SK-N-SH treated with all-trans-retinoic acid at 6 μM for 48 hours (cell line): ENCODE results near the gene XRCC4.

Source experiments
- ARNTL ChIP-seq: fragments of 450-650 bp; formaldehyde crosslinking; IDR thresholded peaks from 2 replicates; pipeline ENCODE4 v1.5.0; 2020; ENCODE audit warnings: low read depth, mild to moderate bottlenecking, moderate library complexity, borderline replicate concordance
- RARB ChIP-seq: fragments of 250-450 bp; sonication (Bioruptor Pico); IDR thresholded peaks from 2 replicates; pipeline ENCODE4 v1.8.0; 2021; ENCODE audit warnings: mild to moderate bottlenecking, moderate library complexity
- TF ChIP-seq, protein P1 (sequence below): fragments of 250-450 bp; sonication (Bioruptor Pico); IDR thresholded peaks from 2 replicates; pipeline ENCODE4 v1.5.1; 2020; ENCODE audit warnings: low read depth, mild to moderate bottlenecking, moderate library complexity

GRCh38 chr5:83142526-83142925 lies 65.2 kb downstream of the XRCC4 start:
- TF ChIP-seq, protein P1, sequence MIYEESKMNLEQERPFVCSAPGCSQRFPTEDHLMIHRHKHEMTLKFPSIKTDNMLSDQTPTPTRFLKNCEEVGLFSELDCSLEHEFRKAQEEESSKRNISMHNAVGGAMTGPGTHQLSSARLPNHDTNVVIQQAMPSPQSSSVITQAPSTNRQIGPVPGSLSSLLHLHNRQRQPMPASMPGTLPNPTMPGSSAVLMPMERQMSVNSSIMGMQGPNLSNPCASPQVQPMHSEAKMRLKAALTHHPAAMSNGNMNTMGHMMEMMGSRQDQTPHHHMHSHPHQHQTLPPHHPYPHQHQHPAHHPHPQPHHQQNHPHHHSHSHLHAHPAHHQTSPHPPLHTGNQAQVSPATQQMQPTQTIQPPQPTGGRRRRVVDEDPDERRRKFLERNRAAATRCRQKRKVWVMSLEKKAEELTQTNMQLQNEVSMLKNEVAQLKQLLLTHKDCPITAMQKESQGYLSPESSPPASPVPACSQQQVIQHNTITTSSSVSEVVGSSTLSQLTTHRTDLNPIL: no peak
- TF ChIP-seq RARB: no peak
- TF ChIP-seq ARNTL (CRISPR knock-in tag): no peak
